IPS-20b (cell line): ENCODE data around the gene TBC1D16.

ENCODE experiments used
- H3K27ac ChIP-seq: one replicate; pipeline ENCODE4 v1.5.1; 2013; ENCODE audit warnings: low read length
- H3K27me3 ChIP-seq: 2 replicates; pipeline ENCODE4 v1.6.1; 2013; ENCODE audit warnings: mild to moderate bottlenecking, low read length, inconsistent platforms; ENCODE audit not compliant: insufficient read depth
- H3K36me3 ChIP-seq: 2 replicates; pipeline ENCODE4 v1.6.1; 2013; ENCODE audit warnings: low read depth, mild to moderate bottlenecking, inconsistent platforms, low read length, moderate library complexity; ENCODE audit not compliant: insufficient read depth
- H3K4me1 ChIP-seq: 2 replicates; pipeline ENCODE4 v1.6.1; 2013; ENCODE audit warnings: mild to moderate bottlenecking, control low read depth, inconsistent platforms, low read length, moderate library complexity; ENCODE audit not compliant: insufficient read depth
- H3K4me3 ChIP-seq: 2 replicates; pipeline ENCODE4 v1.5.1; 2013; ENCODE audit warnings: mild to moderate bottlenecking, low read length, inconsistent platforms
- H3K9ac ChIP-seq: 2 replicates; pipeline ENCODE4 v1.6.1; 2013; ENCODE audit warnings: low read depth, mild to moderate bottlenecking, inconsistent platforms, low read length, moderate library complexity
- H3K9me3 ChIP-seq: 2 replicates; pipeline ENCODE4 v1.6.1; 2013; ENCODE audit warnings: mild to moderate bottlenecking, low read depth, low read length, inconsistent platforms; ENCODE audit not compliant: insufficient read depth

TBC1D16 gene

GRCh38 chr17:79989106-79989835 lies 46.4 kb downstream of the TBC1D16 start:
- Histone ChIP-seq H3K27ac (no peak overlapping the region), H3K9ac (no peak overlapping the region), H3K27me3 (peaks cover 6% of the 10 kb centered on the region; the same call in 1 of the 2 replicates), H3K4me1 (peaks cover 16% of the 10 kb centered on the region), H3K9me3 (no peaks in the 10 kb centered on the region), H3K36me3 (no peaks in the 10 kb centered on the region), H3K4me3 (no peak overlapping the region)

- no peaks in the 10 kb centered on the region for H3K9me3 ChIP-seq
- H3K27me3 ChIP-seq, result peaks cover 6% of the 10 kb centered on the region; the same call in 1 of the 2 replicates
- H3K36me3 ChIP-seq, result no peaks in the 10 kb centered on the region
- no peak overlapping the region for H3K27ac ChIP-seq
- peaks cover 14% of the 10 kb centered on the region for H3K4me1 ChIP-seq
- H3K4me3 ChIP-seq, result no peak overlapping the region
- H3K9ac ChIP-seq, result no peak overlapping the region
Measured at GRCh38 chr17:79988185-79988971, 47.3 kb downstream of the TBC1D16 start.

- Histone ChIP-seq H3K36me3 (no peaks in the 10 kb centered on the region), H3K27ac (no peak overlapping the region), H3K4me3 (no peak overlapping the region), H3K9me3 (no peaks in the 10 kb centered on the region), H3K4me1 (peaks cover 11% of the 10 kb centered on the region; the same call in 1 of the 2 replicates), H3K9ac (no peak overlapping the region), H3K27me3 (peaks cover 6% of the 10 kb centered on the region; the same call in 1 of the 2 replicates)
Measured at GRCh38 chr17:79987935-79988184, 47.8 kb downstream of the TBC1D16 start.

GRCh38 chr17:79987187-79987934 lies 48.3 kb downstream of the TBC1D16 start:
- H3K4me1 ChIP-seq, result peaks cover 11% of the 10 kb centered on the region; the same call in 1 of the 2 replicates
- no peak overlapping the region for H3K4me3 ChIP-seq
- H3K27me3 ChIP-seq, result peaks cover under 1% of the 10 kb centered on the region; the same call in 1 of the 2 replicates
- no peaks in the 10 kb centered on the region for H3K36me3 ChIP-seq
- no peak overlapping the region for H3K27ac ChIP-seq
- no peak overlapping the region for H3K9ac ChIP-seq
- no peaks in the 10 kb centered on the region for H3K9me3 ChIP-seq

- no peaks in the 10 kb centered on the region for H3K9me3 ChIP-seq
- no peak overlapping the region for H3K9ac ChIP-seq
- H3K27ac ChIP-seq, result no peak overlapping the region
- H3K4me3 ChIP-seq, result no peak overlapping the region
- no peaks in the 10 kb centered on the region for H3K27me3 ChIP-seq
- H3K36me3 ChIP-seq, result no peaks in the 10 kb centered on the region
- peaks cover 11% of the 10 kb centered on the region; the same call in 1 of the 2 replicates for H3K4me1 ChIP-seq
Measured at GRCh38 chr17:79986411-79987186, 49.1 kb downstream of the TBC1D16 start.

- Histone ChIP-seq H3K27ac (no peak overlapping the region), H3K4me3 (no peak overlapping the region), H3K9ac (no peak overlapping the region), H3K36me3 (no peaks in the 10 kb centered on the region), H3K27me3 (no peaks in the 10 kb centered on the region), H3K4me1 (peaks cover 7% of the 10 kb centered on the region; the same call in 1 of the 2 replicates), H3K9me3 (no peaks in the 10 kb centered on the region)
Measured at GRCh38 chr17:79985943-79986391, 49.7 kb downstream of the TBC1D16 start.

- H3K27ac ChIP-seq, result no peak overlapping the region
- peaks cover 7% of the 10 kb centered on the region; the same call in 1 of the 2 replicates for H3K4me1 ChIP-seq
- H3K4me3 ChIP-seq, result no peak overlapping the region
- H3K9ac ChIP-seq, result no peak overlapping the region
- no peaks in the 10 kb centered on the region for H3K9me3 ChIP-seq
- H3K27me3 ChIP-seq, result no peaks in the 10 kb centered on the region
- no peaks in the 10 kb centered on the region for H3K36me3 ChIP-seq
Measured at GRCh38 chr17:79985361-79985942, 50.2 kb downstream of the TBC1D16 start.

- no peak overlapping the region for H3K4me3 ChIP-seq
- no peak overlapping the region for H3K9ac ChIP-seq
- no peaks in the 10 kb centered on the region for H3K36me3 ChIP-seq
- H3K4me1 ChIP-seq, result peaks cover 7% of the 10 kb centered on the region; the same call in 1 of the 2 replicates
- no peaks in the 10 kb centered on the region for H3K9me3 ChIP-seq
- no peaks in the 10 kb centered on the region for H3K27me3 ChIP-seq
- H3K27ac ChIP-seq, result no peak overlapping the region
Measured at GRCh38 chr17:79984877-79985276, 50.8 kb downstream of the TBC1D16 start.

- no peaks in the 10 kb centered on the region for H3K9me3 ChIP-seq
- no peak overlapping the region for H3K27ac ChIP-seq
- H3K4me1 ChIP-seq, result peaks cover 7% of the 10 kb centered on the region; the same call in 1 of the 2 replicates
- H3K27me3 ChIP-seq, result no peaks in the 10 kb centered on the region
- H3K4me3 ChIP-seq, result no peak overlapping the region
- H3K9ac ChIP-seq, result no peak overlapping the region
- no peaks in the 10 kb centered on the region for H3K36me3 ChIP-seq
Measured at GRCh38 chr17:79984045-79984840, 51.4 kb downstream of the TBC1D16 start.

- Histone ChIP-seq H3K9ac (no peak overlapping the region), H3K27ac (no peak overlapping the region), H3K27me3 (no peaks in the 10 kb centered on the region), H3K4me1 (peaks cover 7% of the 10 kb centered on the region; the same call in 1 of the 2 replicates), H3K4me3 (no peak overlapping the region), H3K36me3 (no peaks in the 10 kb centered on the region; the same call in 1 of the 2 replicates), H3K9me3 (no peaks in the 10 kb centered on the region)
Measured at GRCh38 chr17:79983456-79983855, 52.2 kb downstream of the TBC1D16 start.
